ENCODE results near the gene IL11.

The IL11 gene

DNA sequence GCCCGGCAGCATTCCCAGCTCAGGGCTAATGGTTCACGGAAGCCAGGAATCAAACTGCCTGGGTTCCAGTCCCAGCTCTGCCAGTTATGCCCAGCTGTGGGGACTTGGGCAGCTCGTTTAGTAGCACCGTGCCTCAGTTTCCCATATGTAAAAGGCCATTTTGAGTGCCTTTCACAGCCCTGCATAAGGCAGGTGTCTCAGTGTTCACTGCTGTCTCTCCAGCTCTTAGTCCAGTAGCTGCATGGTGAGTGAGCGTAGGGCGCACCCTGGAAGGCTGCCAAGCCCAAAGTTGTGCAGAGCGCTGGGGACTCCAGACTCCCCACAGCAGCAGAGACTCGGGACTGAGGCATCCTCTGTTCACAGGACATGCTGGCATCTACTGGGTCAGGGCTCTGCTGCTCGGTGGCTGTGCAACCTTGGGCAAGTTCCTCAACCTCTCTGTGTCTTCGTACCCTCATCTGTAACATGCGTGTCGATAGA, 21.0 kb upstream of the IL11 start:
- no peak for DNase-seq (ENCODE audit: low read depth)

DNA sequence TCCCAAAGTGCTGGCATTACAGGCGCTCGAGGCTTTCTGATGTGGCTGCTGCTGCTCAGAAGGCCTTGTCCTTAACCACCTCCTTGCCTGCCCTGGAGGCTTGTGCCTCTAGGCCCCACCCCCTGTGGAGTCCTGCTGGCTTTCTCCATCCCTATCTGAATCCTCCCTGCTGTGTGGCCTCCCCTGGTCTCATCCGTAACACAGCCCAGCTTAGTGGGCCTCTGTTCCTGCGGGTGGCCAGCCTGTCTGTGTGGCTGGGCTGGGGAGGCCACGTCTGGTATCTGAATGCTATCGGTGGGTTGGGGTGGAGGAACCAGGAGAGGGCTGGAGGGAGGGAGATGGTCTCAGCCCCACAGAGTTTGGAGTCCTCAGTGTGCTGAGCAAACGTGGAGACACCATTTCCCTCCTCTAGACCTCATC, 20.2 kb upstream of the IL11 start:
- no peak for DNase-seq (ENCODE audit: low read depth)

DNA sequence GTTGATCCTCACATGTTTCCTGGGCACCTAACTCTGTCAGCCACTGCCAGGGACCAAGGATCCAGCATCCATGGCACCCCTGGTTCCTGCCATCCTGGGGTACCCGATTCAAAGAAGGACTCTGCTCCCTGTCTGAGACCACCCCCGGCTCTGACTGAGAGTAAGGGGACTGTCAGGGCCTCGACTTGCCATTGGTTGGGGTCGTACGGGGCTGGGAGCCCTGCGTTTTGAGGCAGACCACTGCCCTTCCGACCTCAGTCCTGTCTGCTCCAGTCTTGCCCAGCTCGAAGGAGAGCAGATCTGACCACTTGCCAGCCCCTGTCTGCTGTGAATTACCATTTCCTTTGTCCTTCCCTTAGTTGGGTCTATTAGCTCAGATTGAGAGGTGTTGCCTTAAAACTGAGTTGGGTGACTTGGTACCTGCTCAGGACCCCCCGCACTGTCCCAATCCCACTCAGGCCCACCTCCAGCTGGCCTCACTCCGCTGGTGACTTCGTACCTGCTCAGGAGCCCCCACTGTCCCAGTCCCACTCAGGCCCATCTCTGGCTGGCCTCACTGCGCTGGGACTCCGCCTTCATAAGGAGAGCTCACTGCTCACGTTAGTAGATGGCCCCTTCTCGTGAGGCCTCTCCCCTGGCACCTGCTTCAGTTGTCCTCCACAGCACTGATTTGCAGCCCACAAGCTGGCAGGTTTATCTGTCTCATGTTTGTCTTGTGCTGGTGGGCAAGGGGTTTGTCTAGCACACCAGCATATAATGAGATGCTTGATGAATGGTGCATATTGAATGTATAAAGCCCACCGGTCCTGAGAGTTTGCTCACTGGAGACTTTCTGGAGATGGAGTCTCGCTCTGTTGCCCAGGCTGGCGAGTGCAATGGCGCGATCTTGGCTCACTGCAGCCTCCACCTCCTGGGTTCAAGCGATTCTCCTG, 19.4 kb upstream of the IL11 start:
- no peak for DNase-seq (ENCODE audit: low read depth)

GRCh38 chr19:55387736-55388497, 17.7 kb upstream of the IL11 start:
- DNase-seq (ENCODE audit: low read depth) = no peak

DNA sequence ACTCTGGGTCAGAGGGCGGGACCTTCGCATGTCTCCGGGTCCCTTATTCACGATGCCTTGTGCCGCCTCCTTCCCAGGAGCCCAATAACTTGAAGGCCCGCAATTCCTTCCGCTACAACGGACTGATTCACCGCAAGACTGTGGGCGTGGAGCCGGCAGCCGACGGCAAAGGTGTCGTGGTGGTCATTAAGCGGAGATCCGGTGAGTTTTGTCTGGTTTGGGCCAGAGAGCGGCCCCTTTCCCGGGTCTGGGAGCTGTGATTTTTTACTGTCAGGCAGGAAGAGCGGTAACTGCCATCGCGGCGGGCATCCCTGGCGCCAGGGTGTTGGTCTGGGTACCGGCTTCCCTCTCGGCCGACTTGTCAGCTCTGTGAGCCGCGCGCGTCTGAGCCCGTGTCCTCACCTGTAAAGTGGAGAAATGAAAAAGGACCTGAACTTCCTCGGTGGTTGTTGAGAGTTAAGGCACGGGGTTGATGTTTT, 16.3 kb upstream of the IL11 start:
- DNase-seq (ENCODE audit: low read depth) = no peak

GRCh38 chr19:55385724-55386492, 15.6 kb upstream of the IL11 start, which contains the start of gene RPL28:
Gene RPL28, plus strand, starts transcription at chr19:55385932. Its CDS starts 426 bp downstream, at chr19:55386358.
- DNase-seq (ENCODE audit: low read depth) = peak; percentile 96

- DNase-seq (ENCODE audit: low read depth) = peak; percentile 83
These were observed 14.9 kb upstream of the IL11 start for GRCh38 chr19:55384920-55385723.

DNA sequence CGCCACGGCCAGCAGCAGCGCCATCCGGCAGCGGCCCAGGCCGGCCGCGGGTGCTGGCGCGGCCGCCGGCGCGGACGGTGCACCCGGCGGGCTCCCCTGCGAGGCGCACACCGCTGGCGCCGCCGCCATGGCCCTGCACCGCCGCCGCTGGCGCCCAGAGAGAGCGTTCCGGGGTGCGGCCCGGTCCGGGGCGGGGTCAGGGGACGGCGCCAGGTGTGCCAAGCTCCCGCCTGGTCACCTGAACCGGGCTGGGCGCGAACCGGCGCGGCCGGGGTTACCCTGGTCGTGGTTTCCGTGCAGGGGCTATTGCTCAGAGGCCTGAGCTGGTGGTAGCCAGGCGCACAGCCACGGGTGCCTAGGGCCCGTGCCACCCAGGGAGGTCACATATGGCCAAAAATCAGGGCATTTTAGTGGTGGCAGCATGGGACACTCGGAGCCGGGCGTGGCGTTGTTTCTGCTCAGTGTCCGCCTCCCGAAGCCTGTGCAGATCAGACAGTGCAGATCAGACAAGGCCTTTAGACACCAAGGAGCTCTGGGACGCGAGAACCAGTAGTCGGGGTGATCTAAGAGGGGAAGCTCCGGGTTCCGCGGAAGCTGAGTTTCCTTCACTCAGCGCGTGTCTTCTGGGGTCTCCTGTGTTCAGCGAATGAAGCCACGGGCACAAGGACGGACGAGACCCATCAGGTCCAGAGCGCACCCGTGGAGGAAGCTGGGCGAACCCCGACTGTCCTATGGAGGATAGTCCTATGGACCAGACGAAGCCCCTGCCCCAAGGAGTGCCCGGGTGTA, 14.1 kb upstream of the IL11 start, which contains the start of gene TMEM238:
TMEM238 (minus strand) TSS at position 162 of the 789 bp plus-strand sequence; CDS start at position 129, 33 bp downstream.
- no peak for DNase-seq (ENCODE audit: low read depth)

GRCh38 chr19:55383279-55384130, 13.2 kb upstream of the IL11 start:
- no peak for DNase-seq (ENCODE audit: low read depth)

DNA sequence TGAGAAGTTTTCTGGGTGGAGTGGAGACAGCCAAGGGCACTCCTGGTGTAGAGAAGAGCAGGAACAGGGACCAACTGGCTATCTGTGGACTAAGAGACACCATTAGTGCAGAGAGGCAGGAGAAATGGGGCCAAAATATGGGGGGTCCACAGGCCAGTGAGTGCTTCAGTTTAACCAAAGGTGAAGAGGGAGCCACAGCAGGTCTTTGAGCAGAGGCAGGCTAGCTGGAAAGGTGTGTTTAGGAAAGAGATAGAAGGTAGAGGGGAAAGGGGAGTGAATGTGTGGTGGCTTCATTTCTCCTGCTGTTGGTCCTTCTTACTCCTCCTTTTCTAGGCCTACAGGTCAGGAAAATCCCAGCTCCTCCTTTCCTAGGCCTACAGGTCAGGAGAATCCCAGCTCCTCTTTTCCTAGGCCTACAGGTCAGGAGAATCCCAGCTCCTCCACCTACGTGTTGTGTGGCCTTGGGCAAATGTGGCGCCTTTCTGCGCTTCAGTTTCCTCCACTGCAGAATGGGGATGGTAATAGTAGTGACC, 12.3 kb upstream of the IL11 start:
- DNase-seq (ENCODE audit: low read depth) = no peak

DNA sequence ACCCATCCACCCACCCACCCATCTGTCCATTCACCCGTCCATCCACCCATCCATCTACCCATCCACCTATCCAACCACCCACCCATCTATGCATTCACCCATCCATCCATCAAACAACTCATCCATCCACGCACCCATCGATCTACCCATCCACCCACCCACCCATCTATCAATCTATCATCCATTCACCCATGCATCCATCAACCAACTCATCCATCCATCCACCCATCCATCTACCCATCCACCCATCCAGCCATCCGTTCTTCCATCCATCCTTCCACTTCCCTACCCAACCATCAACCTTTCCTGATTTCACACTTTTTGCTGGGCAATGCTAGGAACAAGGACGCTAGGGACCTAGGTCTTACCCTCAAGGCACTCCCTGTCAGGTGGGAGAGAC, 11.8 kb upstream of the IL11 start:
- DNase-seq (ENCODE audit: low read depth) = no peak

DNA sequence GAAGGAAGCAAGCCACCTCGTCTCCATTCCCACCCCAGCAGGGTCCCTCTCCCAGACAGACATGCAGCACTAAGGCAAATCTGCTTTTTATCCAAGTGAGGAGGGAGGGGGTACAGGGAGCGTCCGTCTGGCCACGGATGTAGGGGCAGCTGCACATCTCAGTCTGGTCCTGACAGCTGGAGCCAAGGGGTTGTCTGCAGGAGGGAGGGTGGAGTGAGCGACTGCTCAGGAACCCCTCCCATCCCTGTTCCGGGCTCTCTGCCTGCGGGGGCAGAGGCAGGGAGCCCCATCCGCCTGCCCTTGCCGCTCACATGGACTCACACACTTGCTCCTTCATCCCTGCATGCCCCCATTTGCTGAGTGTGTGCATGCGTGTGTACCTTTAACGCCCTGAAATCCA, 8.9 kb upstream of the IL11 start:
- DNase-seq (ENCODE audit: low read depth) = no peak

- DNase-seq (ENCODE audit: low read depth) = no peak
These were observed 7.3 kb upstream of the IL11 start for GRCh38 chr19:55377356-55378131.

DNA sequence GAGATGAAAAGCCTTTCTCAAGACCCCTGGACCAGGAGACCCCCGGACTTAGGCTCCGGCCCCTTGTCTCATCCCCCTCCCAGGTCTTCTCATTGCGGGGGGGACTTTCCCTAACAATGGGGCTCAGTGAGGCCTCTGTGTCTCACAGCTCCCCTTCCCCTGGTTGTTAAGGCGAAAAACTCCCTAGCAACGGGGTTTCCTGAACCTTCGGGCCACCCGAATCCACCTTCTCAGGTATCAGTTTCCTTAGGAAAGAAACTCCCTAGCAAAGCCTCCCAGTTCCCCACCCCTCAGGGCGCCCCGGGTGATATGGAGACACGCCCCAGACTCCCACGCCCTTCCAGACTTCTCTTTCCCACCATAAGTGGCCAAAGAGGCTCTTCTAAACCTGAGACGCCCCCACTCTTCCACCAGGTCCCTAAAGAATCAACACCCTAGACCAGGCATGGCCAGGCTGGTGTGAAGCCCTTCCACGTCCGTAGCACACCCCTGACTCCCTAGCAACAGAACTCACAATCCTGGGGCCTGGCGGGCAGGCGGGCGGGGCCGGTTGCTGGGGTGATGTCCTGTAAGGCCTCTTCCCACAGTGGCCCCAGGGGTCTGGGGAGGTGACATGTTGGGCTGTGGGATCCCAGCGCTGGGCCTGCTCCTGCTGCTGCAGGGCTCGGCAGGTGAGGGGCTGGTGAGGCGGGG, 6.1 kb upstream of the IL11 start, which contains the start of gene TMEM190:
TMEM190 (plus strand) TSS at position 586 of the 693 bp plus-strand sequence; CDS start at position 614, 28 bp downstream.
- no peak for DNase-seq (ENCODE audit: low read depth)

DNA sequence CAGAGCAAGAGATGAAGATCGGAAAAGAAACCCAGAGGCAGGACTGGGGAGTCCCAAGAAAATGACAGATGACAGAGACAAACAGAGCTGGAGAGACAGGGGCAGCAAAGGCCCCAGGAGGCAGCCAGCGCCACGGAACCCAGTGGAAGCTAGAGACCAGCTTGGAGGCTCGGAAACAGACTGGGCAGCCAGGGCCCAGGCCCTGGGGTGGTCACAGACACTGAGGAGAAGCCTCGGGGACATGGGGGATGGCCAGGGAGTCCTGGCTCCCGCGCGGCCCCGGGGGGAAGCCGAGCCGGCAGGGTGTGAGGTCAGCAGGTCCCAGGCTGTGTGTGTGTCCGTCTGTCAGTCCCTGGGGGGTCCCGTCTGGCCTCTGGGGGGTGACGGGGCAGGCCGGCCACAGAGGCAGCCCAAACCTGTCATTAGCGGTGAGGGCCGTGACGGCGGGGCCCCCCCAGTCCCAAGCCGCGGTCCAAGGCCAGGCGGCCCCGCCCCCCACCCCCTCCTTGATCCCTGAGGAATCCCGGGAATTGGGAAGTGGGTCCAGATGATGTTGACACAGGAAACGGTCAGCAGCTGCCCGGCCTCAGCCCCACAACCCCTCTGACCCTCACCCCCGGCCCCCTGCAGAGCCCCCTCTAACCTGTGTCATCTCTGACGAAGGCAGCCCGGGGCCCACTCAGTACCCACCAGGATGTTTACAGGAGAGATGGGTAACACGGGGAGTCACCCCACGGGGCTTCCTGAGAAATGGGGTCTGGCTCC, 3.9 kb upstream of the IL11 start:
- no peak for DNase-seq (ENCODE audit: low read depth)

GRCh38 chr19:55373306-55373992, 3.2 kb upstream of the IL11 start:
- DNase-seq (ENCODE audit: low read depth) = no peak

Measured in stimulated activated CD8-positive, alpha-beta memory T cell treated with anti-CD3 and anti-CD28 coated beads, Interleukin-15, amount 100 ng/mL, for 1 hour (primary cell).